ENCODE results near the gene HYLS1.

GRCh38 chr11:125887373-125888324 lies at the start of gene HYLS1:
- TF ChIP-seq EZH2 (IDR thresholded peaks at IDR 0.05): no peak
- peak; percentile 49; the same call in 1 of the 2 replicates for TF ChIP-seq POLR2AphosphoS5 (IDR thresholded peaks at IDR 0.05; ENCODE audit: borderline replicate concordance, low read depth, low read length)
- TF ChIP-seq FOXP2 (optimal IDR thresholded peaks at IDR 0.05; ENCODE audit: control extremely low read depth, extremely low read length, insufficient read depth): no peak
